AG09309 (cell line): ENCODE measurements around the gene PEX1.
"Not testable (repeated sequence)": the region's sequence is repeated elsewhere in the genome, so short reads cannot be mapped to it uniquely, and the experiment has no call there.

Experiments
- DNase-seq: peaks from one replicate; pipeline ENCODE4 v3.0.0-alpha.2; 2010; ENCODE audit warnings: low read depth
- H3K4me3 ChIP-seq: 2 replicates; pipeline ENCODE4 v1.5.1; 2011; ENCODE audit warnings: mild to moderate bottlenecking, low read depth, low read length, moderate library complexity; ENCODE audit not compliant: control insufficient read depth
- CTCF ChIP-seq: IDR thresholded peaks from 2 replicates; pipeline ENCODE4 v1.5.1; 2011; ENCODE audit warnings: mild to moderate bottlenecking, low read depth, low read length, inconsistent platforms; ENCODE audit not compliant: insufficient read depth, control insufficient read depth; ENCODE audit errors: missing control alignments

Gene PEX1

DNA sequence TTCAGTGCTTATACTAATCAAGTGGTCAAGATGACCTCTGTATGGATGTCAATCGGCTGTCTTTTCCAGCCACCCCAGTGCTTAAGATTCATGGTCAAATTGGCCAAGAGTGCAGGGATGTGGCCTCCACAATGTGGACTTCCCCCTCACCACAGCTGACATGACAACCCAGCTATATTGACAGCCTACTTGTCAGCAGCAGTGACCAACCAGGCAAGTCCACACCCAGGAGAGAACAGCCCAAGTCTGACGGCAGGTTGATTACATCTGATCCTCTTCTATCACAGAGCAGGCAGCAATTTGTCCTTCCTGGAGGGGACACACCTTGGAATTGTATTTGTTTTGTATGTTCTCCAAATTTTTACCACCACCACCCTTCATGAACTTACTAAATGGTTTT, 42.3 kb downstream of the PEX1 start:
- no peak overlapping the region for H3K4me3 ChIP-seq
- no peak for TF ChIP-seq CTCF
- DNase-seq, result no peak

- H3K4me3 ChIP-seq, result no peak overlapping the region
- no peak for TF ChIP-seq CTCF
- DNase-seq, result no peak
These were observed 42.9 kb downstream of the PEX1 start for GRCh38 chr7:92485267-92485892.

DNA sequence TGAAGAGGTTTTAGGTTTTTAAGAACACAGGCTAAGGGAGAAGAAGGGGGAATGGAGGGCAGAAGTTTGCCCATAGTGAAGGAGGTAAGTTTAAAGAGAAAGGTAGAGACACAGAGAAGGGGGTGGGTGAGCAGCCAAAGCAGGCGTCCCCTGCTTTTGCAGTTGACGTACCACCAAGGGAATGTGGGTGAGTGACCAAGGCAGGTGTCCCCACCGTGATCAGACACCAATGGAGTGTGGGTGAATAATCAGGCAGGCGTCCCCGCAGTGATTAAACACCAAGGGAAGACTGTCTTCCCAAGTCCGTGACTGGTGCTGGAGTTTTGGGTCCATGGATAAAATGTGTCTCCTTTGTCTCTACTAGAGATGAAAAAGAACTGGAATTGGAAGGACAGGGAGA, 44.1 kb downstream of the PEX1 start:
- DNase-seq, H3K4me3 ChIP-seq: not testable (repeated sequence)

DNA sequence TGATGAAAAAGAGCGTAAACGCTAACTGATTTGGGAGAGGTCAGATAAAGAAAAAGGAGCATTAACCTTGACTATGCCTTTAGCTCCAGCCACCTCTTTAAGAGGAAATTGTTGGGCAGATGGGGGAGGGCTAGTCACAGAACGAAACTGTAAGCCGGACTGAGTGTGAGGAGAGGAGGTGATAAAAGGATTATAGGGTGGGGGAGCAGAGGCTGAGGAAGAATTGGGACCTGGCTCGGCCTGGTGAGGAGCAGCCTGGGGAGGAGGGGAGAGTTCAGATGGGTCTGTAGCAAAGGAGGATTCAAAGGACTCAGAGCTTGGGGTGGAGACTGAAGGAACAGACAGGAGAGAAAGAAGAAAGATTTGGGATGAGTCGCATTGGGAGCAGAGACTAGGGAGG, 44.7 kb downstream of the PEX1 start:
- not testable (repeated sequence) for H3K4me3 ChIP-seq, DNase-seq

DNA sequence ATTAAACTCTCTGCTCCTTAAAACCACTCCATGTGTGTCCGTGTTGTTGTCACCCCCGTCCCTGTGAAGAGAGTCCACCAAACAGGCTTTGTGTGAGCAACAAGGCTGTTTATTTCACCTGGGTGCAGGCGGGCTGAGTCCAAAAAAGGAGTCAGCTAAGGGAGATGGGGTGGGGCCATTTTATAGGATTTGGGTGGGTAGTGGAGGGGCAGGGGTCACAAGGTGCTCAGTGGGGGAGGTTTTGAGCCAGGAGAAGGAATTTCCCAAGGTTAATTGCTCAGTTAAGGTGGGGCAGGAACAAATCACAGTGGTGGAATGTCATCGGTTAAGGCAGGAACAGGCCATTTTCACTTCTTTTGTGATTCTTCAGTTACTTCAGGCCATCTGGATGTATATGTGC, 49.2 kb downstream of the PEX1 start:
- not testable (repeated sequence) for DNase-seq, H3K4me3 ChIP-seq

- no peak for TF ChIP-seq CTCF
- no peak for DNase-seq
- H3K4me3 ChIP-seq, result no peak overlapping the region
These were observed 49.6 kb downstream of the PEX1 start for GRCh38 chr7:92478711-92479110.

GRCh38 chr7:92478095-92478494, 50.2 kb downstream of the PEX1 start:
- DNase-seq, result no peak
- TF ChIP-seq CTCF, result no peak
- no peak overlapping the region for H3K4me3 ChIP-seq

DNA sequence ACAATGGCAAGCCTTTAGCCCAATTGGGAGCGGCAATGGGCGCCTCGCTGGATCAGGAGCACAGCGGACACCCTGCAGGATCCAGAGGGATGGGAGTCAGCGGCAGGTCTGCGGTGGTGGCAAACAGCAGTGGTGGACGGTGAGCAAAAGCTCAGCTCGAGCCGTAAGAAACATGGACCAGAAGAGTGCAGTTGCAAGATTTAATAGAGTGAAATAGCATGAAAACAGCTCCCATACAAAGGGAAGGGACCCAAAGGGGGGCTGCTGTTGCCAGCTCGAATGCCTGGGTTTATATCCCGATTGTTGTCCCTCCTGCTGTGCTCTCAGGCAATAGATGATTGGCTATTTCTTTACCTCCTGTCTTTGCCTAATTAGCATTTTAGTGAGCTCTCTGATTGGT, 50.6 kb downstream of the PEX1 start, which contains the start of gene ERVW-1:
ERVW-1 (minus strand) TSS at position 266 of the 400 bp plus-strand sequence. CDS start 7,565 bp downstream, outside the sequence.
- not testable (repeated sequence) for DNase-seq, H3K4me3 ChIP-seq

DNA sequence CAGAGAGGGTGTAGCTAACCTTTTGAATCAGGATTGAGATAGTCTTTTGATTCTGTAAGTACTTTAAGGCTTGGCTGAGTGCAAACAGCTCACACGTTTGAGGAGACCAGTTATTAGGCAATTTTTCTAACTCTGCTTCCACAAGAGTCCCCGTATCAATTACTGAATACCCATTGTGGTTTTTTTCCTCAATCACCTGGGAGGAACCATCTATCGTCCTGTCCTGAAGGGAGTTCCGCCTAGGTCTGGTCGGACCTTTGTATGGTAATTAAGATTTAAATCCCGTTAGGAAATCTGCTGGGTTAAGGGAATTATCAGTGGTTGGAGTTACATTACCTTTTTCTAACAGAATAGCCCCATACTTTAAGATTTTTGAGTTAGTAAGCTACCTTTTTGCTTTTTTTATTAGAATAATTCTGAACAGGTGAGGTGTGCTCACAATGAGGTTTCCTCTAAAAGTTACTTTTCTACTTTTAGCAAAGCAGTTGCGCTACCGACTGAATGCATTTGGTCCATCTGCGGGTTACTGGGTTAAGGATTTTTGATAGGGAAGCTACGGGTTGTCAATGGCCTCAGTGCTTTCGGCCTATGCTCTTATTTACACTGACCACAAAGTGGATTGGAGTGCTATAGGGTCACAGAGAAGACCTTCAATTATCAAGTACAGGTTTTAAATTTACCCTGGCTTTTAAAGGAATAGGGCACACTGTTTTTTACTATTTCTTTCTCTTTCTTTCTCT, 52.3 kb downstream of the PEX1 start:
- H3K4me3 ChIP-seq, result not testable (repeated sequence)

GRCh38 chr7:92475261-92475770, 53.0 kb downstream of the PEX1 start:
- not testable (repeated sequence) for DNase-seq, H3K4me3 ChIP-seq

More for the DNA sequence above, 52.3 kb downstream of the PEX1 start:
- not testable (repeated sequence) for DNase-seq

DNA sequence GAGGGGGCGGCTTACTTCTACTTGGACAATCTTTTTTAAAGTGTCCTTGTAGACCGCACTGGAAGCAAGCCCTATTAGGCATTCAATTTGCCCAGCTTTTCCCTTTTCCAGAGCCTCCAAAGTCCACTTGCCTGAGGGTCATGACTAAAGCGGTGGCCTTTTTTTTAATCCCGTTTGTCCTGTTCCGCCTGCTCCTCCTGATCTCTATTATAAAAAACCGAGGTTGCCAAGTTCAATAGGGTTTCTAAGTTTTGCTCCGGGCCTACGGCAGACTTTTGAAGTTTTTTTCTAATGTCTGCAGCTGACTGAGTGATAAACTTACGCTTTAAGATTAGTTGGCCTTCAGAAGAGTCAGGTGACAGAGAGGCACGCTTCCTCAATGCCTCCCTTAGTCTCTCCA, 54.3 kb downstream of the PEX1 start:
- DNase-seq, H3K4me3 ChIP-seq: not testable (repeated sequence)

DNA sequence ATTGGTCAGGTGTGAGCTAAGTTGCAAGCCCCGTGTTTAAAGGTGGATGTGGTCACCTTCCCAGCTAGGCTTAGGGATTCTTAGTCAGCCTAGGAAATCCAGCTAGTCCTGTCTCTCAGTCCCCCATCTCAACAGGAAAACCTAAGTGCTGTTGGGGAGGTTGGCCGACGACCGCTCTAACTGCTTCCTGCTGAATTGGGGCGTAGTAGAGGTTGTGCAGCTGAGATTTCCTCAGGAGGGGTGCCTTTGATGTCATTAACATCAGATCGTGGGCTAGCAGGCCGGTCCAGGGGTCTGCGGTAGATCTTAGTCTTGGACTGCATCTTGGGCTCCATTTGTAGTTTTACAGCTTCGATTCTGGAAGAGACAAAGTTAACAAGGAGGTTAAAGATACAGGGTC, 59.7 kb downstream of the PEX1 start:
- DNase-seq, H3K4me3 ChIP-seq: not testable (repeated sequence)
